OCI-LY7 (cell line): Measurements from ENCODE around the gene NHLRC2.

Experiments
- EZH2phosphoT487 ChIP-seq: fragments of 200-600 bp; sonication (generic); IDR thresholded peaks from 2 replicates; pipeline ENCODE4 v1.6.1; 2018; ENCODE audit warnings: low read depth, borderline replicate concordance, mild to moderate bottlenecking, mixed run types, antibody characterized with exemption, low read length, moderate library complexity, mixed read lengths
- TF ChIP-seq, protein P1 (sequence below): fragments of 200-600 bp; sonication (generic); conservative IDR thresholded peaks from 2 replicates; pipeline ENCODE4 v1.5.1; 2014; ENCODE audit warnings: mild to moderate bottlenecking, antibody characterized with exemption, low read length, moderate library complexity, mixed read lengths

DNA sequence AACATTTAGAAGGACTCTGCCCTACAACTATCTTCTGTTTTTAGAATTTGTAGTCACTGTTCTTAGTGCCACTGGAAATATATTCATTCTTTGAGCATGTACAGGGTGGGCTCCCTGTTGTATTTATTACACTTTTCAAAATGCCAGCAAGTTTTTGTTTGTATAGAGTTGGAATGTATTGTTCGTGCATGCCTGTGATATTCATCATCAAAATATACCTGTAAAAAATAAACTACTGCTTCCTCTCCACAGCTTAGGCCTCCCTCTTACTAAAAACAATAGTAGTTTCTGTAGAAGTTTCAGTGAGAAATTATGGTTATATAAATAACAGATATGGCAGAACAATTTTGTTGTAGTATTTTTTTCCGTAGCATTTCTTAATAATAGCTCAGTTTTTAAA lies 61.6 kb downstream of the NHLRC2 start:
- TF ChIP-seq, protein P1, sequence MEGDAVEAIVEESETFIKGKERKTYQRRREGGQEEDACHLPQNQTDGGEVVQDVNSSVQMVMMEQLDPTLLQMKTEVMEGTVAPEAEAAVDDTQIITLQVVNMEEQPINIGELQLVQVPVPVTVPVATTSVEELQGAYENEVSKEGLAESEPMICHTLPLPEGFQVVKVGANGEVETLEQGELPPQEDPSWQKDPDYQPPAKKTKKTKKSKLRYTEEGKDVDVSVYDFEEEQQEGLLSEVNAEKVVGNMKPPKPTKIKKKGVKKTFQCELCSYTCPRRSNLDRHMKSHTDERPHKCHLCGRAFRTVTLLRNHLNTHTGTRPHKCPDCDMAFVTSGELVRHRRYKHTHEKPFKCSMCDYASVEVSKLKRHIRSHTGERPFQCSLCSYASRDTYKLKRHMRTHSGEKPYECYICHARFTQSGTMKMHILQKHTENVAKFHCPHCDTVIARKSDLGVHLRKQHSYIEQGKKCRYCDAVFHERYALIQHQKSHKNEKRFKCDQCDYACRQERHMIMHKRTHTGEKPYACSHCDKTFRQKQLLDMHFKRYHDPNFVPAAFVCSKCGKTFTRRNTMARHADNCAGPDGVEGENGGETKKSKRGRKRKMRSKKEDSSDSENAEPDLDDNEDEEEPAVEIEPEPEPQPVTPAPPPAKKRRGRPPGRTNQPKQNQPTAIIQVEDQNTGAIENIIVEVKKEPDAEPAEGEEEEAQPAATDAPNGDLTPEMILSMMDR, result no peak
- no peak for TF ChIP-seq EZH2phosphoT487
